SK-N-SH (cell line): ENCODE measurements around the gene SMIM26. TPM values are rescaled to one million over a fixed set of nuclear protein-coding genes. Genes with fewer than 3 reads are reported as not detected.

Experiments
- CTCF ChIA-PET: fragments of 300-600, 350-600 bp; formaldehyde crosslinking; extraction: SDS; loops from one replicate; lab custom pipeline; 2021; lab: Yijun Ruan, JAX
- POLR2A ChIA-PET: fragments of 350-600 bp; sonication (Branson Sonifier 250); formaldehyde crosslinking; extraction: SDS; loops from one replicate; lab custom pipeline; 2020; ENCODE audit warnings: antibody characterized with exemption, inconsistent platforms; lab: Yijun Ruan, JAX
- DNase-seq: peaks from one replicate; pipeline ENCODE4 v3.0.0; 2012
- H2AFZ ChIP-seq: fragments of 200-600 bp; sonication (generic); 2 replicates; pipeline ENCODE4 v1.8.1; 2016; ENCODE audit warnings: antibody characterized with exemption, mild to moderate bottlenecking, low read depth
- H3F3A ChIP-seq: fragments of 200-600 bp; sonication (generic); replicated peaks from 2 replicates; pipeline ENCODE3; 2016; ENCODE audit warnings: antibody characterized with exemption, mild to moderate bottlenecking; ENCODE audit not compliant: insufficient read depth
- H3K27ac ChIP-seq, 2 experiments: fragments of 200-500 bp in 1 of 2; fragments of 200-600 bp in 1 of 2; sonication (Bioruptor generic) in 1 of 2; sonication (generic), shearing (Covaris generic) in 1 of 2; 2 replicates each; pipeline versions ENCODE4 v1.5.1 to v1.6.1; 2014 to 2016; ENCODE audit warnings: low read depth in 2 of 2, inconsistent platforms in 1 of 2, low read length in 1 of 2, mild to moderate bottlenecking in 1 of 2, mixed read lengths in 1 of 2
- H3K27me3 ChIP-seq: fragments of 200-600 bp; sonication (generic), shearing (Covaris generic); 2 replicates; pipeline ENCODE4 v1.6.1; 2016; ENCODE audit warnings: mixed run types; ENCODE audit not compliant: insufficient read depth
- H3K36me3 ChIP-seq, 2 experiments: fragments of 200-500 bp in 1 of 2; fragments of 200-600 bp in 1 of 2; sonication (Bioruptor generic) in 1 of 2; sonication (generic) in 1 of 2; replicated peaks in 1 of 2; 2 replicates each; pipeline versions ENCODE3 to v1.5.1; 2014 to 2016; ENCODE audit warnings: low read length in 1 of 2, mild to moderate bottlenecking in 1 of 2; ENCODE audit not compliant: insufficient read depth in 2 of 2, control insufficient read depth in 1 of 2
- H3K4me1 ChIP-seq, 2 experiments: fragments of 200-500 bp in 1 of 2; fragments of 200-600 bp in 1 of 2; sonication (Bioruptor generic) in 1 of 2; sonication (generic), shearing (Covaris generic) in 1 of 2; 2 replicates each; pipeline versions ENCODE4 v1.5.1 to v1.6.1; 2014 to 2016; ENCODE audit warnings: low read depth in 1 of 2, low read length in 1 of 2, mixed run types in 1 of 2; ENCODE audit not compliant: insufficient read depth in 2 of 2, control insufficient read depth in 1 of 2
- H3K4me2 ChIP-seq: fragments of 200-600 bp; sonication (generic), shearing (Covaris generic); 2 replicates; pipeline ENCODE4 v1.6.1; 2017; ENCODE audit warnings: mixed run types
- H3K4me3 ChIP-seq, 2 experiments: fragments of 200-500 bp in 1 of 2; fragments of 200-600 bp in 1 of 2; sonication (Bioruptor generic) in 1 of 2; sonication (generic), shearing (Covaris generic) in 1 of 2; 2 replicates each; pipeline versions ENCODE4 v1.5.1 to v1.8.1; 2014 to 2016; ENCODE audit warnings: low read depth in 2 of 2, inconsistent platforms in 1 of 2, low read length in 1 of 2, mild to moderate bottlenecking in 1 of 2, mixed read lengths in 1 of 2, moderate library complexity in 1 of 2
- H3K79me2 ChIP-seq: fragments of 200-600 bp; sonication (generic); 2 replicates; pipeline ENCODE4 v1.8.1; 2017; ENCODE audit warnings: mild to moderate bottlenecking; ENCODE audit not compliant: insufficient read depth
- H3K9ac ChIP-seq: fragments of 200-600 bp; sonication (generic); 2 replicates; pipeline ENCODE4 v1.6.1; 2017; ENCODE audit warnings: mixed run types
- H3K9me2 ChIP-seq: fragments of 200-600 bp; sonication (generic); 2 replicates; pipeline ENCODE4 v1.6.1; 2017; ENCODE audit warnings: mixed run types
- H3K9me3 ChIP-seq: fragments of 200-600 bp; sonication (generic); 2 replicates; pipeline ENCODE4 v1.6.1; 2017; ENCODE audit warnings: mixed run types, mild to moderate bottlenecking, moderate library complexity
- H4K20me1 ChIP-seq: fragments of 200-600 bp; sonication (generic); 2 replicates; pipeline ENCODE4 v1.6.1; 2017; ENCODE audit warnings: mild to moderate bottlenecking, mixed run types; ENCODE audit not compliant: insufficient read depth
- CHD2 ChIP-seq: fragments of 150-350 bp; IDR thresholded peaks from 2 replicates; pipeline ENCODE4 v1.6.1; 2018; ENCODE audit warnings: low read length; ENCODE audit not compliant: partially characterized antibody
- CTCF ChIP-seq: fragments of 200-600 bp; sonication (generic); IDR thresholded peaks from 2 replicates; pipeline ENCODE4 v1.6.1; 2017; ENCODE audit warnings: antibody characterized with exemption, mild to moderate bottlenecking, moderate library complexity
- EZH2phosphoT487 ChIP-seq: fragments of 200-600 bp; sonication (generic); IDR thresholded peaks from 2 replicates; pipeline ENCODE4 v1.6.1; 2017; ENCODE audit warnings: low read depth, mixed run types, mild to moderate bottlenecking, antibody characterized with exemption, moderate library complexity, borderline replicate concordance
- FOXM1 ChIP-seq: IDR thresholded peaks from 2 replicates; pipeline ENCODE4 v1.4.0; 2012; ENCODE audit warnings: low read depth, mild to moderate bottlenecking
- GABPA ChIP-seq: IDR thresholded peaks from 2 replicates; pipeline ENCODE4 v1.4.0; 2012; ENCODE audit warnings: low read depth, mild to moderate bottlenecking
- GATA2 ChIP-seq: sonication (generic); formaldehyde crosslinking; IDR thresholded peaks from 2 replicates; pipeline ENCODE4 v1.5.0; 2020; ENCODE audit warnings: mild to moderate bottlenecking, missing genetic modification reagents
- MEF2A ChIP-seq: IDR thresholded peaks from 2 replicates; pipeline ENCODE4 v1.4.0; 2012; ENCODE audit warnings: low read depth, borderline replicate concordance
- NFIC ChIP-seq: IDR thresholded peaks from 2 replicates; pipeline ENCODE4 v1.4.0; 2012; ENCODE audit warnings: borderline replicate concordance
- NRF1 ChIP-seq: IDR thresholded peaks from 2 replicates; pipeline ENCODE4 v1.6.1; 2012; ENCODE audit warnings: low read depth, mild to moderate bottlenecking, low read length
- RAD21 ChIP-seq: IDR thresholded peaks from 2 replicates; pipeline ENCODE4 v1.6.1; 2012; ENCODE audit warnings: mild to moderate bottlenecking, low read length
- RCOR1 ChIP-seq: fragments of 150-350 bp; IDR thresholded peaks from 2 replicates; pipeline ENCODE4 v1.6.1; 2017; ENCODE audit warnings: antibody characterized with exemption, low read length
- REST ChIP-seq: IDR thresholded peaks from 2 replicates; pipeline ENCODE4 v1.6.1; 2012; ENCODE audit warnings: mild to moderate bottlenecking, low read depth, low read length, moderate library complexity
- RFX5 ChIP-seq: IDR thresholded peaks from 2 replicates; pipeline ENCODE4 v1.6.1; 2012; ENCODE audit warnings: mild to moderate bottlenecking, improper control_type of control experiment, low read length
- RXRA ChIP-seq: IDR thresholded peaks from 2 replicates; pipeline ENCODE4 v1.4.0; 2012; ENCODE audit warnings: low read depth, mild to moderate bottlenecking, borderline replicate concordance
- SIN3A ChIP-seq: IDR thresholded peaks from 2 replicates; pipeline ENCODE4 v1.6.1; 2012; ENCODE audit warnings: low read depth, mild to moderate bottlenecking, low read length, moderate library complexity, borderline replicate concordance
- TAF1 ChIP-seq: IDR thresholded peaks from 2 replicates; pipeline ENCODE4 v1.6.1; 2012; ENCODE audit warnings: low read depth, mild to moderate bottlenecking, low read length, moderate library complexity, borderline replicate concordance
- TEAD4 ChIP-seq: IDR thresholded peaks from 2 replicates; pipeline ENCODE4 v1.4.0; 2012; ENCODE audit warnings: mild to moderate bottlenecking, borderline replicate concordance; ENCODE audit not compliant: insufficient read depth
- USF2 ChIP-seq: fragments of 150-350 bp; IDR thresholded peaks from 2 replicates; pipeline ENCODE4 v1.6.1; 2017; ENCODE audit warnings: antibody characterized with exemption, low read length, low read depth, borderline replicate concordance
- ZBTB33 ChIP-seq: IDR thresholded peaks from 2 replicates; pipeline ENCODE4 v1.4.0; 2012; ENCODE audit warnings: low read depth, borderline replicate concordance
- WGBS: methylation state at CpG from one replicate; pipeline ENCODE4 v1.1.6; 2017; ENCODE audit warnings: low lambda C conversion rate; 5-methylcytosine and 5-hydroxymethylcytosine counted together
- polyA plus RNA-seq, 3 experiments: library from polyadenylated mRNA; depleted of rRNA; stranded (reverse); fragments of >200 nt; gene quantifications; 2 replicates each; pipeline ENCODE4 v1.2.3, GENCODE V29; 2012
- TF ChIP-seq, protein P1 (sequence below): IDR thresholded peaks from 2 replicates; pipeline ENCODE4 v1.4.0; 2012; ENCODE audit warnings: low read depth, borderline replicate concordance

Gene SMIM26
- polyA plus RNA-seq, 1 of the 3 experiments (the other 2 are of a cell fraction), result 155 TPM

DNA sequence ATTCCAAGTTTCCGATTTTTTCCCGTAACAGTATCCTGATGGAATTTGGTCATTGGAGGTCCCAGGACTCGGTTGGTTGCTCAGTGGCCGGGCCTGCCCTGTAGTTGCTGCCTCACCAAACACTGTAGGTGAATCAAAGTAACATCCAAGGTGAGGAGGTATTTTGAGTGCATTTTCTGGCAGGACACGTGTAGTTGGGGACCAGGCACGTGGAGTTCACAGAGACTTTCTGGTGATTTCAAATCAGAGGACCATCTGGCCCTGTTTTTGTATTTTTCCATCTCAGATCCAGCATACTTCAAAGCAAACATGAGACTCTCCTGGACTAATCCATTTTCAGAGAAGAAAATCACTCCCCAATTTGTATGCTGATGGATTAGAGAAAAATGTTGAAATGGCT lies 10.7 kb downstream of the SMIM26 start:
- WGBS, result 85% methylated on average over 6 of the region's 6 CpGs

DNA sequence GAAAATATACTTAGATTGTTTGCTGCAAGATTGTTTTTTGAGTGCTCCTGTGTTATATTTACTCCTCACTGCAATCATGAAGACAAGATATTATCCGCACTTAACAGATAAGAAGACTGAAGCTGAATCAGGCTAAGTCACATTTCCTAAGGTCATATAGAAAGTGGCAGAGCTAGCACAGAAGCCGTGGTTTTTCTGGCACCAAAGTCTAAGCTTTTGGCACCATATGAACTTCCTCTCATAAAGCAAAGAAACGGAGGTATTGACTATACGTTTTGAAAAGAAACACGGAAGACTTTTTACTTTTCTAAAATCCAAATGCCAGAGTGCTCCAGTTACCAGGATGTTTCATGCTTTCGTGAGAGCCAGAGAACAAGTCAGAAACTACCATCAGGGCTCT lies 11.3 kb downstream of the SMIM26 start:
- H3K79me2 ChIP-seq, result no peaks in the 10 kb centered on the region
- no peak overlapping the region for H3K27ac ChIP-seq
- WGBS, result 68% methylated on average over 6 of the region's 6 CpGs
- H3K4me3 ChIP-seq, result no peak overlapping the region
- ChIA-PET POLR2A (no interaction called here), CTCF (no interaction called here)
- TF ChIP-seq REST (no peak), MEF2A (no peak), FOXM1 (no peak), NRF1 (no peak), TAF1 (no peak), CTCF (no peak), RCOR1 (no peak), EZH2phosphoT487 (no peak), RXRA (no peak), GABPA (no peak), ZBTB33 (no peak)
- TF ChIP-seq, protein P1, sequence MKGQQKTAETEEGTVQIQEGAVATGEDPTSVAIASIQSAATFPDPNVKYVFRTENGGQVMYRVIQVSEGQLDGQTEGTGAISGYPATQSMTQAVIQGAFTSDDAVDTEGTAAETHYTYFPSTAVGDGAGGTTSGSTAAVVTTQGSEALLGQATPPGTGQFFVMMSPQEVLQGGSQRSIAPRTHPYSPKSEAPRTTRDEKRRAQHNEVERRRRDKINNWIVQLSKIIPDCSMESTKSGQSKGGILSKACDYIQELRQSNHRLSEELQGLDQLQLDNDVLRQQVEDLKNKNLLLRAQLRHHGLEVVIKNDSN, result no peak
- no peaks in the 10 kb centered on the region for H3K4me1 ChIP-seq
- no peaks in the 10 kb centered on the region for H3K9me2 ChIP-seq
- no peaks in the 10 kb centered on the region for H4K20me1 ChIP-seq
- no peaks in the 10 kb centered on the region for H3K9me3 ChIP-seq
- DNase-seq, result no peak
- H2AFZ ChIP-seq, result no peak overlapping the region
- H3K4me2 ChIP-seq, result no peak overlapping the region
- H3F3A ChIP-seq, result no peaks in the 10 kb centered on the region
- no peaks in the 10 kb centered on the region for H3K27me3 ChIP-seq
- no peak overlapping the region for H3K9ac ChIP-seq
- H3K36me3 ChIP-seq, result no peaks in the 10 kb centered on the region

More for the DNA sequence above, 10.7 kb downstream of the SMIM26 start:
- no peaks in the 10 kb centered on the region for H3K4me1 ChIP-seq
- POLR2A ChIA-PET, result no interaction called here
- H3K9me2 ChIP-seq, result no peaks in the 10 kb centered on the region
- no peak for DNase-seq
- CTCF ChIA-PET, result no interaction called here
- H4K20me1 ChIP-seq, result no peaks in the 10 kb centered on the region
- H3K79me2 ChIP-seq, result no peaks in the 10 kb centered on the region
- no peaks in the 10 kb centered on the region for H3K9me3 ChIP-seq
- no peaks in the 10 kb centered on the region for H3F3A ChIP-seq
- no peak overlapping the region for H3K4me2 ChIP-seq
- H2AFZ ChIP-seq, result no peak overlapping the region
- H3K27ac ChIP-seq, result no peak overlapping the region
- H3K27me3 ChIP-seq, result no peaks in the 10 kb centered on the region
- H3K36me3 ChIP-seq, result no peaks in the 10 kb centered on the region
- TF ChIP-seq SIN3A (no peak), RAD21 (no peak), NFIC (no peak), TEAD4 (no peak), EZH2phosphoT487 (no peak), RFX5 (no peak), MEF2A (no peak), CHD2 (no peak), USF2 (no peak), GATA2 (no peak)
- H3K4me3 ChIP-seq, result no peak overlapping the region
- no peak overlapping the region for H3K9ac ChIP-seq
